Retinal pigment epithelial cell (primary cell): ENCODE measurements around the gene PRPF40A.

Experiments
- DNase-seq: peaks from one replicate; pipeline ENCODE4 v3.0.0-alpha.2; 2010; ENCODE audit warnings: low read depth
- H3K4me3 ChIP-seq: 2 replicates; pipeline ENCODE4 v1.5.1; 2011; ENCODE audit warnings: mild to moderate bottlenecking, low read length, control low read depth, moderate library complexity
- TF ChIP-seq, protein P1 (sequence below): conservative IDR thresholded peaks from 2 replicates; pipeline ENCODE4 v1.5.1; 2011; ENCODE audit warnings: low read depth, low read length, control low read depth, inconsistent platforms

PRPF40A gene

DNA sequence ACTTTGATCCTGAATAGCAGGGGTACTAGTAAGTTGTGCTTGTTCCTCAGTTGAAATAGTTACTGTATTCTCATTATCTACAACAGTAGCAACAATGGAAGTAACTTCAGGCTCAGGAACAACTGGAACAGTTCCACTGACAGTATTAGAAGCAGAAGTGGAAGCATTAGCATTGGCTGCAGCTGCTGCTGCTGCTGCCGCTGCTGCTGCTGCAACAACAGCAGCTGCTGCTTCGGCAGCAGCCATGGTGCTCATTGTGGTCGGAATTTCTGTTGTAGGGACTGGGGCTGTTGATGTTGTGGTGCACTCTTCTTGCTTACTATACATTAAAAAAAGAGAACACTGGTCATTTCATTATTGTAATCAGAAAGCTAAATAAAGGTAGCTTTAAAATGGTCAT is 40.8 kb downstream of the PRPF40A start:
- TF ChIP-seq, protein P1, sequence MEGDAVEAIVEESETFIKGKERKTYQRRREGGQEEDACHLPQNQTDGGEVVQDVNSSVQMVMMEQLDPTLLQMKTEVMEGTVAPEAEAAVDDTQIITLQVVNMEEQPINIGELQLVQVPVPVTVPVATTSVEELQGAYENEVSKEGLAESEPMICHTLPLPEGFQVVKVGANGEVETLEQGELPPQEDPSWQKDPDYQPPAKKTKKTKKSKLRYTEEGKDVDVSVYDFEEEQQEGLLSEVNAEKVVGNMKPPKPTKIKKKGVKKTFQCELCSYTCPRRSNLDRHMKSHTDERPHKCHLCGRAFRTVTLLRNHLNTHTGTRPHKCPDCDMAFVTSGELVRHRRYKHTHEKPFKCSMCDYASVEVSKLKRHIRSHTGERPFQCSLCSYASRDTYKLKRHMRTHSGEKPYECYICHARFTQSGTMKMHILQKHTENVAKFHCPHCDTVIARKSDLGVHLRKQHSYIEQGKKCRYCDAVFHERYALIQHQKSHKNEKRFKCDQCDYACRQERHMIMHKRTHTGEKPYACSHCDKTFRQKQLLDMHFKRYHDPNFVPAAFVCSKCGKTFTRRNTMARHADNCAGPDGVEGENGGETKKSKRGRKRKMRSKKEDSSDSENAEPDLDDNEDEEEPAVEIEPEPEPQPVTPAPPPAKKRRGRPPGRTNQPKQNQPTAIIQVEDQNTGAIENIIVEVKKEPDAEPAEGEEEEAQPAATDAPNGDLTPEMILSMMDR, result no peak
- DNase-seq, result no peak
- H3K4me3 ChIP-seq, result no peak overlapping the region

DNA sequence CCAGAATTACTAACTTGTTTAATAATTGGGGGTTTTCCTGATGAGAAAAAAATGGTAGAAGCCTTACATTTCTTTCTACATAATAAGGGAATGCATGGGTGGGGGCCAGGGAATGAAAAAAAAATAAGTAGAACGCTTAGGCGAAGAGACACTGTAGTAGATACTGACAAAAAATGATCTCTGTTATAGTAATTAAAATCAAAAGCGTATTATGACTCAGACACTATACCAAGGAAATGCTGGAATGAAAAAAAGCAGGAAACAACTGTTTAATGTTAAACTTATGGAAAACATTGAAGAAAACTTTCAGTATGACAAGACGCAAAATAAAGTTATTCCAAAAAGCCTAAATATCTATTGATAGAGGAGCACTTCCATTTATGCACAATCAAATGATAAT is 42.9 kb downstream of the PRPF40A start:
- DNase-seq, result no peak
- TF ChIP-seq, protein P1, result no peak
- no peak overlapping the region for H3K4me3 ChIP-seq

DNA sequence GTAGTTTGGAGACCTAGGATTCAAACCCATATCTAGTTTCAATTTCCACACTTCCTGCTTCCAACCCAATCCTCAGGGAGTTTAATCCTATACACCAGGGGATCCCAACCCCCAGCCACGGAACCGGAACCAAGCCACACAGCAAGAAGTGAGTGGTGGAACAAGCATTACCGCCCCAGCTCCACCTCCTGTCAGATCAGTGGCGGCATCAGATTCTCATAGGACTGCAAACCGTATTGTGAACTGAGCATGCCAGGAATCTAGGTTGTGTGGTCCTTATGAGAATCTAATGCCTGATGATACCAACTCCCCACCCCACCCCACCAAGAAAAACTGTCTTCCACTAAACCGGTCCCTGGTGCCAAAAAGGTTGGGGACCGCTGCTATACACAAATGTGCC is 52.5 kb downstream of the PRPF40A start:
- TF ChIP-seq, protein P1, result no peak
- no peak overlapping the region for H3K4me3 ChIP-seq
- no peak for DNase-seq

DNA sequence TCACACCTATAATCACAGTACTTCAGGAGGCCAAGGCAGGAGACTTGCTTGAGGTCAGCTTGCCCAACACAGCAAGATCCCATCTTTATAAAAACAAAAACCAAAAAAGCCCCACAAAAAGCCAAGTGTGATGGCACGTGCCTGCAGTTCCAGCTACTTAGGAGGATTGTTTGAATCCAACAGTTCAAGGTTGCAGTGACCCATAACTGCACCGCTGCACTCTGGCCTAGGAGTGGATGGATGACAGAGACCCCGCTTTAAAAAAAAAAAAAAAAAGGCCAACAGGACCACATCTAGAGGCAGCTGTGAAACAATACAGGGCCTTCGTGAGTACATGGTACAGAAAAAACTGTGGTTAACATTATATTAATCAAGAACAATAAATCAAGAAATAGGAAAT is 56.2 kb downstream of the PRPF40A start:
- TF ChIP-seq, protein P1, result no peak
- no peak overlapping the region for H3K4me3 ChIP-seq
- DNase-seq, result no peak

DNA sequence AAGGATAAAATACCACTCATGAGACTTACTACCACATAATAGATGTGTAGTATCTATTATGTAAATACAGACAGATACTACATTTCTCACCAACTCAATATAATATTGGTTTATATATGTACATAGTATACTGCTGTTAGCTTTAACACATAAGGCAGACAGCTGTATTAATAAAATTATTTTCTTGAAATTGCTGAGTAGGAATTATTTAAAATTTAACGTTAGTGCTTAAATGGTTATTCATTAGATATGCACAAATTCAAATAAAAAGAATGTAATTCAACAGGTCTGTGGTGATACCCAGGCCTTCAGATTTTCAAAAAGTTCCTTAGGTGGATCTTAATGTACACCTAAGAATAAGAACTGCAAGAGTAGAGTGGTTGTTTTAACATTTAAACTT is 59.0 kb downstream of the PRPF40A start:
- TF ChIP-seq, protein P1, result no peak
- DNase-seq, result no peak
- H3K4me3 ChIP-seq, result no peak overlapping the region

DNA sequence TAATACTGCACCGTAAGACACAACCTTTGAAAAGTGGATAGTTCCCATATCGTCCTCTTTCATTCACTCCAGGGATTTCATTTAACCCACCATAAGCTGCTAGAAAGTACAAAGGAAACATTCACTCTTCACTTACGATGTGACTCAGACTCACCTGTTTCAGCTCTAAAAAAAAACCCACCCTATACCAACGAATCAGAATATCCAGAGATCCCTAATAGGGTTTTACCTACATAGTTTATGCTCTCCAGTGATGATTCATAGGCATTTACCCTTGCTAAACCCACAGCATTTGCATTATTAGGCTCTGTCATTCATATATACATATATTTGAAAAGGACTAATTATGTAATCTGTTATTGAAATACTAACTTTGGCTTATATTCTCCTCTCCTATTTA is 60.2 kb downstream of the PRPF40A start:
- H3K4me3 ChIP-seq, result no peak overlapping the region
- TF ChIP-seq, protein P1, result no peak
- peak; percentile 32 for DNase-seq

DNA sequence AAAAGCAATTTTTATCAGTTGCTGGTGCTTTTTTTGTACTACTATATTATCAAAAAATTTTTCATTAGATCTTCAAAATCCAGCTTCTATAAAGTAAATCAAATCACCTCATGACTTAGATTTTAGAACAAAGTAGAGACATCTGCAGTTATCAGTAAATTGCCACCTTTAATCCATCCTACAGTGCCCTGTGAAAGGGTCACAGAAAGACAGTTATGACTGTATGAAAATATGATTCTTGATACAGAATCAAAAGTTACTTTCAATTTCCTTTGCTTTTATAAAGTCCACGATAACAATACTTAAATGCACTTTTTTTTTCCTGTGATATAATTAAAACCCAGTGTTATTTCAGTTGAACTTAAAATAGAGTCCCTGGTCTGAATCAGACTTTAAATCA is 61.4 kb downstream of the PRPF40A start:
- H3K4me3 ChIP-seq, result no peak overlapping the region
- TF ChIP-seq, protein P1, result no peak
- DNase-seq, result no peak
